Stimulated activated CD4-positive, alpha-beta T cell treated with anti-CD3 and anti-CD28 coated beads, TNF-alpha, amount 100 ng/mL, for 4 hours (primary cell): ENCODE results near the gene PCID2.
A peak's percentile ranks its signal among the peaks of the same experiment; 100 is the strongest.

ENCODE experiments used
- DNase-seq, 3 experiments: peaks; one replicate each; pipeline ENCODE4 v3.0.0-alpha.2; 2020; ENCODE audit warnings: low read depth in 3 of 3

The PCID2 gene

DNA sequence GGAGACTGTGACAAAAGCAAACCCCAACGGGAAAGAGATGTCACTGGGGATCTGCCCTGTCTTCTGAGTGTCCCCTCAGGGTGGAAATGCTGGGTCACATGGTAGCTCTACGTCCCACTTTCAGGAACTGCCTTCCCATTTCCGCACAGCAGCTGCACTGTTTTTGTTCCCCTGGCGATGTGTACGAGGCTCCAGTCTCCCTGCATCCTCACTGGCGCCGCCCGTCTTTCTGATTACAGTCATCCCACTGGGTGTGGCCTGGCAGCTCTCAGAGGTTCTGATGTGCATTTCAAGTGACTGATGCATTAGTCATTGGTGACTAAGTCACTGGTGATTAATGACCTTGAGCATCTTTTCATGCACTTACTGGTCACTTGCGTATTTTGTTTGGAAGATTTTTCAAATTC lies 21.2 kb downstream of the PCID2 start:
- peak in 2 of 3 experiments; percentile 36 to 52 for DNase-seq

DNA sequence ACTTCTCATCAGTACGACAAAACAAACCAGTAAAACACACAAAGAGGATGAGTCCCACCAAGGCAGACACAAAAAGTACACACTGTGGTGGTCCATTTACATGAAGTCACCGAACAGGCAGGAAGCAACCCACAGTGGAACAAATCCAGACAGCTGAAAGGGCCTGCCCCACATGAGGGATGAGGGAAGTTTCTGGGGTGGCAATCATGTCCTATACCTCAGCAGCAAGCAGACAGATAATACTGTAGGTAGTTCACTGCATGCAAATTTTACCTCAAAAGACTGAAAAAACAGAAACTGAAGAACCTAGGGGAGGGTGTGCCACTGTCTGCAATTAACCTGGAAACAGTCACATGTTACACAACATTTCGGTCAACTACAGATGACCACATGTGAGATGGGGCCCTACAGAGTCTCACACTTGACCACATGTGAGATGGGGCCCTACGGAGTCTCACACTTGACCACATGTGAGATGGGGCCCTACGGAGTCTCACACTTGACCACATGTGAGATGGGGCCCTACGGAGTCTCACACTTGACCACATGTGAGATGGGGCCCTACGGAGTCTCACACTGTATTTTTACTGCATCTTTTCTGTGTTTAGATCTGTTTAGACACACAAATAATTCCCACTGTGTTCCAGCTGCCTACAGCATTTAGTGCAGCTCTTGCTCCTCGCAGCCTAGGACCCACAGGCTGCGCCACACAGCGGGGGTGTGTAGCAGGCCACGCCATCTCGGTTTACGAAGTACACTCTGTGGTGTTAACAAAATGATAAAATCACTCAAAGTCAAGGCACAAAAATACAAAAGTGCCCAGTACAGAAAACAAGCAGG lies 22.2 kb downstream of the PCID2 start:
- DNase-seq = no peak

GRCh38 chr13:113184568-113185440 lies 23.7 kb downstream of the PCID2 start:
- no peak for DNase-seq

GRCh38 chr13:113183450-113184129 lies 24.9 kb downstream of the PCID2 start:
- DNase-seq = no peak

DNA sequence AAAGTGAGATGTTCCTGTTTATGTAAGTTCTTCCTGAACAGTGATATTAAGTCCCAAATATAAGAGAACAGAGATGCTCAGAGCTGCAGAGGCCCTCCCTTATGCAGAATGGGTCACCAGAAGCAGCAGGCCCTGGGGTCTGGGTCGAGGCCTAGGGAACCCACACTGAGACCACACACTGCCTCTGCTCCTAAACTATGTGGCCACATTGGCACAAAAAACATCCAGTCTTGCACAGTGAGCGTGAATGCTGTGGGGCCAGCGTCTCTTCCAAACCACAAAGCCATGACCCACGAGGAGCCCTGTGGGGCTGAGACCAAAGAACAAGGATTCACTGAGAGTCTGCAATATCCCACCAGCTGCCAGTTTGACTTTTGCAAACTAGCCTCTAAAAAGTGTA lies 26.4 kb downstream of the PCID2 start:
- DNase-seq = no peak

- no peak for DNase-seq
These were observed 28.9 kb downstream of the PCID2 start for GRCh38 chr13:113179374-113180230.

DNA sequence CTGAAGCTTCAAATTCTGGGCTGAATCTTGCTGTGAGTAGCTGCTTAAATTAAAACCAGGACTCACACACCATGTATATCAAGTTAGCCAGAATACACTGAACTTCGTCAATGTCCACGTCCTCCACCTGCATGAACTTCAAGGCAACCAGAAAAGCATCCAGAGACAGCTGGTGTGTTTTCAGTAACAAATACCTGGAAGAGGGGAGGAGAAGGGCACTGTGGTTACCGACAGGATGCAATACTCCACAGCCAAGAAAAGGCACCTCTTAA lies 29.6 kb downstream of the PCID2 start:
- DNase-seq = no peak

DNA sequence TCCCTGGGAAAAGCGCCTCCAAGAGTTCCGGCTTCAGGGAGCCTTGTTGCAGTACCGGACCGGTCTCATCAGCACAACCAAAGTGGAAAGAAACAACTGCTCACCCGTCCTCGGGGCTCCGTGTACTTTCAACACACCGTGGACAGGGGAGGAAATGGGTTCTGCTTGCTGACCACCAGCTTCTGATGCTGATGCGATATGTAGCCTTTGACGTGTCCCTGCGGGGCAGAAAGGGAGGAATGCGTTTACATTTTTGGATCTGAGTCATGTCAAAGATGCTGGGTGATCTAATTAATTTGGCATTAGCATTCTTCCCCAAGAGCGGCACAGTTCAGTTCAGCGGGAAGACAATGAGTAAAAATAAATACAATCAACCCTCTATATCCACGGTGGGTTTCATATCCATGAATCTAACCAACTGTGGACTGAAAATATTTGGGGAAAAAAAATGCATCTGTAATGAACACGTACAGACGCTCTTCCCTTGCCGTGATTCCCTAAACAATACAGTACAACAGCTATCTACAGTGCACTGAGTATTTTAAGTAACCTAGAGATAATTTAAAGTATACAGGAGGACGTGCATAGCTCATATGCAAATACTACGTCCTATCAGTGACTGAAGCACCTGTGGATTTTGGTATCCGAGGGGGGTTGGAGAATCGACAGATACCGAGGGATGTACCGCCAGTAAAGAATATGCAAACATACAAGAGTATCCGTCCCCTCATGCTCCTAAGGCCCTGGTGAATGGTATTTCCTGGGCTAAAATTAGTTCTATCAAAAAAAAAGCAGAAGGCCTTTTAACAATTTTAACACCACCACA lies 30.2 kb downstream of the PCID2 start:
- no peak for DNase-seq

GRCh38 chr13:113176822-113177221 lies 31.6 kb downstream of the PCID2 start:
- no peak for DNase-seq

DNA sequence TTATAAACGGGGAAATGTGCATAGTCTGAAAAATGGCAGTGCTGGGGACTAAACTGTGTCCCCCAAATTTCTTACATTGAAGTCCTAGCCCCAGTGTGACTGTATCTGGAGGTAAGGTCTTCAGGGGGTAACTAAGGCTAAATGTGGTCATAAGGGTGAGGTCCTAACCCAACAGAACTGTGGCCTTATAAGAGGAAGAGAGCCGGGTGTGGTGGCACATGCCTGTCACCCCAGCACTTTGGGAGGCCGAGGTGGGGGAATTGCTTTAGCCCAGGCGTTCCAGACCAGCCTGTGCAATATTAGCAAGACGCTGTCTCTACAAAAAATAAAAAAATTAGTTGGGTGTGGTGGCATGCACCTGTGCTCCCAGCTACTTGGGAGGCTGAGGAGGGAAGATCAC lies 32.2 kb downstream of the PCID2 start:
- DNase-seq = peak in 2 of 3 experiments; percentile 45 to 56

DNA sequence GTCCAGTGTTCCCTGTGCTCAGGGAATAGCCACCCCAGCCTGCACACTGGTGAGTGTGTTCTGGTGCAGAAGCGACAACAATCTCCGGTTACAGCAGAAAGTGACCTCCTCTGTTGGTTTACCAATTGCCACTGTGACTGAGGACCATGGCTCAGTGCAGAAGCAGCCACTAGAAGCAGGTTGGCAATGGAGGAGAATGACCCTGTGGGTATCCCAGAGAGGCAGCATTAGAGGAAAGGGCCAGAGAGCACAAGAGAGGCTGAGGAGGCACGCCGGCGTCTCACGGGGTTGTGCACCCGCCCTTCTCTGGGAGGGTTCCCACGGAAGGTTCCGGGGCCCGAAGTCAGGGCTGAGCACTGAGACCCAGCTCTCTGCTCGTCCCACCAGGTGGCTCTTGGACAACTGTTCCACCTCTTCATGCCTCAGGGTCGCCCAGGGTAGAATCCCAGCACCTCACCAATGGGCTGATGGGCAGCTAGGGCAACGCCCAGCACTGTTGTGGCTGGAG lies 36.0 kb downstream of the PCID2 start:
- no peak for DNase-seq

DNA sequence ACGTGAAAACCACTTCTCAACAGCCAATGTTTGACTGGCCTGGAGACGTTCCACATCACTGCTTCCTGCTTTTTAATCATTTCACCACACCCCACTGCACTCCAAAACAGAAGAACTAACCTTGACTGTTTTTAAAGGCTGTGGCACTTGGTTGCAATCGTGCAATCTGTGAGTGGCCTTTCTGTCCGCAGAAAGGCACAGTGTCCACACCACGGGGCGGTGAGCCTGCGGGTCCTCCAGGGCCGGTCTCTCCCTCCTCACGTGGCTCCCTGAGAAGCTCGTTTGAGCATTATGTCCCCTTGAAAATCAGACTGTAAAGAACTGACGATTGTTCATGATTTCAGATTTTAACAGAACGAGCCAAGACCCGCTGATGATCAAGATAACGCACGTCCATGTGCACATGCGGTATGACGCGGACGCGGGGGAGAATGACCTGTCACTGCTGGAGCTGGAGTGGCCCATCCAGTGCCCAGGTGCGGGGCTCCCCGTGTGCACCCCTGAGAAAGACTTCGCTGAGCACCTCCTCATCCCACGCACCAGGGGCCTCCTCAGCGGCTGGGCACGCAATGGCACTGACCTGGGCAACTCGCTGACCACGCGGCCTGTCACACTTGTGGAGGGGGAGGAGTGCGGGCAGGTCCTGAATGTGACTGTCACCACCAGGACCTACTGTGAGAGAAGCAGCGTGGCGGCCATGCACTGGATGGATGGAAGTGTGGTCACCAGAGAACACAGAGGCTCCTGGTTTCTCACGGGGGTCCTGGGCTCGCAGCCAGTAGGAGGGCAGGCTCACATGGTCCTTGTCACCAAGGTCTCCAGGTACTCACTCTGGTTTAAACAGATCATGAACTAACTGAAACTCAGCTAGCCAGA lies 37.0 kb downstream of the PCID2 start:
- no peak for DNase-seq

DNA sequence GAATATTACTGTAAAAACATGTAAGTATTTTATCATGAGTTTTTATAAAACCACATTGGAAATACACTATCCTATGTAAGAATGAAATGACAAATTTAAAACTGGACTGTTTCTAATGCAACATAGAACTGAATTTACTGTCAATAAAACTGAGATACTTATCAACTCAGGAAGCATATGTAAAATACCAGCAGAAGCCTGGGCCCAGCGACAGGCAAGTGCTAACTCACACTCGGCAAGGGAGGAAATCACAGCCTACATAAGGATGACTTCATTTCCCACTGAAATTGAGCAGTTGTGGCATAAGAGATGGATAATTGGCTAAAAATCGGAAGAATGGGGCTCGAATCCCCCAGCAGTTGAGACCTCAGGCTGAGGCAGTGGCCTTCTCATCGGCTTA lies 38.0 kb downstream of the PCID2 start:
- DNase-seq = no peak

- DNase-seq = no peak
These were observed 38.9 kb downstream of the PCID2 start for GRCh38 chr13:113169277-113170272.

- DNase-seq = no peak
These were observed 40.3 kb downstream of the PCID2 start for GRCh38 chr13:113168211-113168610.

DNA sequence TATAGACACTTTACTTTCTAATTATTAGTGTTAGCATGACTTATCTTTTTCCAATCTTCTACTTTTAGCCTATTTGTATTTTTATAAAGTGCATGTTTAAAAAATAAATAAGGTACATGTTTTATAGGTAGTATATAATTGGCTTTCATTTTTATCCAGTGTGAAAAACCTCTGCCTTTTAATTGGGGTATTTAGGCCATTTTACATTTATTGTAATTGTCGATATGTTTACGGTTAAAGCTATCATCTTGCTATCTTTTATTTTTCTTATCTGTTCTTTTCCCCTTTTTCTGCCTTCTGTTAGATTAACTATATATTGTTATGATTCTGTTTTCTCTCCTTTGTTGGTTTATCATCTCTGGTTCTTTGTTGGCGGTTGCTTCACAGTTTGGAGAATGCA lies 40.9 kb downstream of the PCID2 start:
- no peak for DNase-seq

- no peak for DNase-seq
These were observed 41.3 kb downstream of the PCID2 start for GRCh38 chr13:113167155-113167554.

GRCh38 chr13:113166681-113167080 lies 41.8 kb downstream of the PCID2 start:
- no peak for DNase-seq
